HCT116 (cell line): Measurements from ENCODE around the gene KIFAP3. TPM values are rescaled to one million over a fixed set of nuclear protein-coding genes. Genes with fewer than 3 reads are reported as not detected.

Source experiments
- ATAC-seq: fragments of 200-7000 bp; cut with Tn5 transposase; 2 replicates; pipeline ENCODE4 v1.9.1; 2020; ENCODE audit warnings: mild to moderate bottlenecking, moderate library complexity
- BruUV-seq: library from RNA; stranded (reverse); fragments of 400-500 nt; replicated peaks from 2 replicates; lab custom pipeline; 2021; lab: Mats Ljungman, UMichigan
- CTCF ChIA-PET: fragments of 300-600 bp; sonication (Branson Sonifier 250); formaldehyde crosslinking; loops from one replicate; lab custom pipeline; 2021; ENCODE audit warnings: antibody characterized with exemption; lab: Charles Lee
- POLR2A ChIA-PET: fragments of 300-600, 350-600 bp; sonication (Branson Sonifier 250); formaldehyde crosslinking; loops from one replicate; lab custom pipeline; 2021; ENCODE audit warnings: antibody characterized with exemption; lab: Charles Lee
- RAD21 ChIA-PET, 2 experiments: fragments of 300-600 bp; sonication (Branson Sonifier 250); formaldehyde crosslinking; loops; one replicate each; lab custom pipeline; 2023; ENCODE audit warnings: low total read pairs in 2 of 2; ENCODE audit not compliant: uncharacterized antibody in 2 of 2, unreplicated experiment in 2 of 2, low non-redundant PET in 1 of 2; lab: Charles Lee
- DNase-seq: peaks from one replicate; pipeline ENCODE4 v3.0.0-alpha.2; 2010; ENCODE audit warnings: low read depth, low spot score
- H2AFZ ChIP-seq: fragments of 200-600 bp; shearing (Covaris generic), sonication (generic); 2 replicates; pipeline ENCODE4 v1.6.1; 2017; ENCODE audit warnings: low read depth, mixed run types, mixed read lengths, antibody characterized with exemption, low read length; ENCODE audit not compliant: poor library complexity, severe bottlenecking
- H3K27ac ChIP-seq: 2 replicates; pipeline ENCODE4 v1.5.1; 2012; ENCODE audit warnings: low read depth, low read length
- H3K27me3 ChIP-seq: fragments of 200-600 bp; sonication (generic); 2 replicates; pipeline ENCODE4 v1.6.1; 2016; ENCODE audit warnings: mixed run types, low read length, mixed read lengths; ENCODE audit not compliant: insufficient read depth
- H3K36me3 ChIP-seq, 2 experiments: fragments of 200-500 bp in 1 of 2; fragments of 200-600 bp in 1 of 2; sonication (Bioruptor generic) in 1 of 2; sonication (generic) in 1 of 2; 2 replicates each; pipeline versions ENCODE4 v1.5.1 to v1.6.1; 2014 to 2016; ENCODE audit warnings: low read length in 2 of 2, inconsistent platforms in 1 of 2, mixed read lengths in 1 of 2, mixed run types in 1 of 2; ENCODE audit not compliant: insufficient read depth in 2 of 2, control insufficient read depth in 1 of 2
- H3K4me1 ChIP-seq, 2 experiments: fragments of 200-600 bp in 1 of 2; sonication (generic) in 1 of 2; 2 replicates each; pipeline versions ENCODE4 v1.5.1 to v1.6.1; 2012 to 2017; ENCODE audit warnings: low read length in 2 of 2, inconsistent platforms in 1 of 2, mild to moderate bottlenecking in 1 of 2, mixed read lengths in 1 of 2, mixed run types in 1 of 2, moderate library complexity in 1 of 2; ENCODE audit not compliant: insufficient read depth in 2 of 2, control insufficient read depth in 1 of 2
- H3K4me2 ChIP-seq: fragments of 200-600 bp; sonication (generic); 2 replicates; pipeline ENCODE4 v1.6.1; 2017; ENCODE audit warnings: mixed run types, low read length, mixed read lengths
- H3K4me3 ChIP-seq, 2 experiments: fragments of 200-600 bp in 1 of 2; sonication (generic) in 1 of 2; replicated peaks in 1 of 2; 2 replicates each; pipeline ENCODE4 v1.5.1; 2011 to 2016; ENCODE audit warnings: low read length in 2 of 2, control low read depth in 1 of 2, low read depth in 1 of 2, mild to moderate bottlenecking in 1 of 2, mixed read lengths in 1 of 2, mixed run types in 1 of 2
- H3K79me2 ChIP-seq: fragments of 200-600 bp; sonication (generic); 2 replicates; pipeline ENCODE4 v1.6.1; 2017; ENCODE audit warnings: mild to moderate bottlenecking, mixed run types, low read length, moderate library complexity, mixed read lengths; ENCODE audit not compliant: insufficient read depth
- H3K9ac ChIP-seq: fragments of 200-600 bp; sonication (generic); 2 replicates; pipeline ENCODE4 v1.6.1; 2016; ENCODE audit warnings: low read length, mixed read lengths
- H3K9me2 ChIP-seq: fragments of 200-600 bp; sonication (generic), shearing (Covaris generic); 2 replicates; pipeline ENCODE4 v1.6.1; 2017; ENCODE audit warnings: mixed run types, mild to moderate bottlenecking, moderate library complexity; ENCODE audit not compliant: insufficient read depth
- H3K9me3 ChIP-seq, 2 experiments: fragments of 200-500 bp in 1 of 2; fragments of 200-600 bp in 1 of 2; sonication (Bioruptor generic) in 1 of 2; sonication (generic) in 1 of 2; 2 replicates each; pipeline ENCODE4 v1.6.1; 2014 to 2017; ENCODE audit warnings: low read length in 2 of 2, mixed read lengths in 2 of 2, inconsistent platforms in 1 of 2, low read depth in 1 of 2, mild to moderate bottlenecking in 1 of 2, mixed run types in 1 of 2, moderate library complexity in 1 of 2; ENCODE audit not compliant: control insufficient read depth in 1 of 2, insufficient read depth in 1 of 2
- H4K20me1 ChIP-seq: fragments of 200-600 bp; sonication (generic), shearing (Covaris generic); 2 replicates; pipeline ENCODE4 v1.6.1; 2017; ENCODE audit warnings: mixed run types, mild to moderate bottlenecking, moderate library complexity; ENCODE audit not compliant: insufficient read depth
- CBX3 ChIP-seq: IDR thresholded peaks from 2 replicates; pipeline ENCODE4 v1.6.1; 2012; ENCODE audit warnings: low read depth
- CEBPB ChIP-seq: IDR thresholded peaks from 2 replicates; pipeline ENCODE4 v1.6.1; 2012; ENCODE audit warnings: low read depth
- EGR1 ChIP-seq: IDR thresholded peaks from 2 replicates; pipeline ENCODE4 v1.6.1; 2012; ENCODE audit warnings: low read depth
- ELF1 ChIP-seq: IDR thresholded peaks from 2 replicates; pipeline ENCODE4 v1.6.1; 2012; ENCODE audit warnings: low read depth, borderline replicate concordance
- EZH2 ChIP-seq: fragments of 200-600 bp; sonication (generic); IDR thresholded peaks from 2 replicates; pipeline ENCODE4 v1.6.1; 2017; ENCODE audit warnings: antibody characterized with exemption, mixed run types
- EZH2phosphoT487 ChIP-seq: fragments of 200-600 bp; IDR thresholded peaks from 2 replicates; pipeline ENCODE4 v1.6.1; 2018; ENCODE audit warnings: antibody characterized with exemption, borderline replicate concordance
- FOSL1 ChIP-seq: IDR thresholded peaks from 2 replicates; pipeline ENCODE4 v1.6.1; 2012; ENCODE audit warnings: low read depth
- POLR2A ChIP-seq: IDR thresholded peaks from 2 replicates; pipeline ENCODE4 v1.7.0; 2011; ENCODE audit warnings: borderline replicate concordance; ENCODE audit not compliant: insufficient read depth, insufficient read length; ENCODE audit errors: extremely low read depth
- POLR2AphosphoS5 ChIP-seq: IDR thresholded peaks from 2 replicates; pipeline ENCODE4 v1.6.1; 2011; ENCODE audit warnings: mild to moderate bottlenecking, low read depth, low read length, moderate library complexity
- RAD21 ChIP-seq: IDR thresholded peaks from 2 replicates; pipeline ENCODE4 v1.6.1; 2012; ENCODE audit warnings: low read depth, mild to moderate bottlenecking
- SIN3A ChIP-seq: IDR thresholded peaks from 2 replicates; pipeline ENCODE4 v1.6.1; 2012; ENCODE audit warnings: low read depth
- SP1 ChIP-seq: IDR thresholded peaks from 2 replicates; pipeline ENCODE4 v1.6.1; 2012; ENCODE audit warnings: low read depth
- SRF ChIP-seq: IDR thresholded peaks from 2 replicates; pipeline ENCODE4 v1.6.1; 2012; ENCODE audit warnings: low read depth
- ZFX ChIP-seq: fragments of 450-650 bp; IDR thresholded peaks from 2 replicates; pipeline ENCODE4 v1.6.1; 2017
- intact Hi-C: fragments of 100-400 bp; cut with micrococcal nuclease; formaldehyde crosslinking; loops from 2 replicates; pipeline ENCODE4 v1.10.0; 2022
- total RNA-seq: library from RNA; stranded (reverse); gene quantifications from one replicate; pipeline ENCODE4 v1.2.1, GENCODE V29; 2021; ENCODE audit not compliant: unreplicated experiment
- TF ChIP-seq, protein P1 (sequence below): IDR thresholded peaks from 2 replicates; pipeline ENCODE4 v1.6.1; 2012; ENCODE audit warnings: low read depth
- TF ChIP-seq, protein P2 (sequence below): IDR thresholded peaks from 2 replicates; pipeline ENCODE4 v1.6.1; 2012
- TF ChIP-seq, protein P3 (sequence below): IDR thresholded peaks from 2 replicates; pipeline ENCODE4 v1.6.1; 2012
- TF ChIP-seq, protein P4 (sequence below): IDR thresholded peaks from 2 replicates; pipeline ENCODE4 v1.6.1; 2011; ENCODE audit warnings: mild to moderate bottlenecking, low read length, moderate library complexity; ENCODE audit not compliant: insufficient replicate concordance; ENCODE audit errors: extremely low read depth
- TF ChIP-seq, protein P5 (sequence below), 3 experiments: fragments of 200-600 bp in 1 of 3; sonication (generic) in 1 of 3; IDR thresholded peaks in 2 of 3; conservative IDR thresholded peaks in 1 of 3; 2 replicates each; pipeline ENCODE4 v1.5.1; 2012 to 2017; ENCODE audit warnings: low read depth in 2 of 3, low read length in 2 of 3, antibody characterized with exemption in 1 of 3, borderline replicate concordance in 1 of 3, control low read depth in 1 of 3, mild to moderate bottlenecking in 1 of 3, mixed read lengths in 1 of 3, mixed run types in 1 of 3, moderate library complexity in 1 of 3; ENCODE audit not compliant: insufficient read depth in 1 of 3

The KIFAP3 gene
- total RNA-seq, 1 experiment from 2014 or later, result 10.8 TPM

DNA sequence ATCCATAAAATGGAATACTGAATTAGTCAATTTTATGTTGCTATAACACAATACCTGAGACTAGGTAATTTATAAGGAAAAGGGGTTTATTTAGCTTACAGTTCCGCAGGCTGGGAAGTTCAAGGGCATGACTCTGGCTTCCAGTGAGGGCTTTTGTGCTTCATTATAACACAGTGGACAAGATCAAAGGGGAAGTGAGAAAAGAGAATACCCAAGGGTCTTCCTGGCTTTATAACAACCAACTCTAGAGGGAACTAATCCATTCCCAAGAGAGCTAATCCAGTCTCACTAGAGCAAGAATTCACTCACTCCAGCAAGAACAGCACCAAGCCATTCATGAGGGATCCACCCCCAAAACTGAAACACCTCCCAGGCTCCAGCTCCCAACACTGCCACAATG lies 3.1 kb downstream of the KIFAP3 start:
- H2AFZ ChIP-seq, result no peak overlapping the region
- DNase-seq, result no peak
- H3K27ac ChIP-seq, result no peak overlapping the region
- no peaks in the 10 kb centered on the region for H3K9me2 ChIP-seq
- no peak overlapping the region for H3K4me2 ChIP-seq
- H3K4me1 ChIP-seq, result peaks cover 9 to 19% of the 10 kb centered on the region in 2 experiments; a peak in 2 of 4 replicates
- no peak overlapping the region for H3K4me3 ChIP-seq
- no peaks in the 10 kb centered on the region for H3K27me3 ChIP-seq
- POLR2A ChIA-PET, result no interaction called here
- CTCF ChIA-PET, result no interaction called here
- intact Hi-C loops, result no loop called here
- H3K9ac ChIP-seq, result no peak overlapping the region
- no TSS peak for BruUV-seq
- TF ChIP-seq, protein P1, sequence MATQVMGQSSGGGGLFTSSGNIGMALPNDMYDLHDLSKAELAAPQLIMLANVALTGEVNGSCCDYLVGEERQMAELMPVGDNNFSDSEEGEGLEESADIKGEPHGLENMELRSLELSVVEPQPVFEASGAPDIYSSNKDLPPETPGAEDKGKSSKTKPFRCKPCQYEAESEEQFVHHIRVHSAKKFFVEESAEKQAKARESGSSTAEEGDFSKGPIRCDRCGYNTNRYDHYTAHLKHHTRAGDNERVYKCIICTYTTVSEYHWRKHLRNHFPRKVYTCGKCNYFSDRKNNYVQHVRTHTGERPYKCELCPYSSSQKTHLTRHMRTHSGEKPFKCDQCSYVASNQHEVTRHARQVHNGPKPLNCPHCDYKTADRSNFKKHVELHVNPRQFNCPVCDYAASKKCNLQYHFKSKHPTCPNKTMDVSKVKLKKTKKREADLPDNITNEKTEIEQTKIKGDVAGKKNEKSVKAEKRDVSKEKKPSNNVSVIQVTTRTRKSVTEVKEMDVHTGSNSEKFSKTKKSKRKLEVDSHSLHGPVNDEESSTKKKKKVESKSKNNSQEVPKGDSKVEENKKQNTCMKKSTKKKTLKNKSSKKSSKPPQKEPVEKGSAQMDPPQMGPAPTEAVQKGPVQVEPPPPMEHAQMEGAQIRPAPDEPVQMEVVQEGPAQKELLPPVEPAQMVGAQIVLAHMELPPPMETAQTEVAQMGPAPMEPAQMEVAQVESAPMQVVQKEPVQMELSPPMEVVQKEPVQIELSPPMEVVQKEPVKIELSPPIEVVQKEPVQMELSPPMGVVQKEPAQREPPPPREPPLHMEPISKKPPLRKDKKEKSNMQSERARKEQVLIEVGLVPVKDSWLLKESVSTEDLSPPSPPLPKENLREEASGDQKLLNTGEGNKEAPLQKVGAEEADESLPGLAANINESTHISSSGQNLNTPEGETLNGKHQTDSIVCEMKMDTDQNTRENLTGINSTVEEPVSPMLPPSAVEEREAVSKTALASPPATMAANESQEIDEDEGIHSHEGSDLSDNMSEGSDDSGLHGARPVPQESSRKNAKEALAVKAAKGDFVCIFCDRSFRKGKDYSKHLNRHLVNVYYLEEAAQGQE, result no peak
- TF ChIP-seq ELF1, result no peak
- TF ChIP-seq EZH2, result no peak
- no peak for TF ChIP-seq CEBPB
- no peak for TF ChIP-seq RAD21
- no peak for TF ChIP-seq EGR1
- no peak for TF ChIP-seq CBX3
- TF ChIP-seq, protein P2, sequence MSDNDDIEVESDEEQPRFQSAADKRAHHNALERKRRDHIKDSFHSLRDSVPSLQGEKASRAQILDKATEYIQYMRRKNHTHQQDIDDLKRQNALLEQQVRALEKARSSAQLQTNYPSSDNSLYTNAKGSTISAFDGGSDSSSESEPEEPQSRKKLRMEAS, result no peak
- TF ChIP-seq POLR2A, result no peak
- TF ChIP-seq EZH2phosphoT487, result no peak
- TF ChIP-seq, protein P3, sequence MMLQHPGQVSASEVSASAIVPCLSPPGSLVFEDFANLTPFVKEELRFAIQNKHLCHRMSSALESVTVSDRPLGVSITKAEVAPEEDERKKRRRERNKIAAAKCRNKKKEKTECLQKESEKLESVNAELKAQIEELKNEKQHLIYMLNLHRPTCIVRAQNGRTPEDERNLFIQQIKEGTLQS, result no peak
- TF ChIP-seq SP1, result no peak
- no peak for TF ChIP-seq SIN3A
- TF ChIP-seq, protein P4, sequence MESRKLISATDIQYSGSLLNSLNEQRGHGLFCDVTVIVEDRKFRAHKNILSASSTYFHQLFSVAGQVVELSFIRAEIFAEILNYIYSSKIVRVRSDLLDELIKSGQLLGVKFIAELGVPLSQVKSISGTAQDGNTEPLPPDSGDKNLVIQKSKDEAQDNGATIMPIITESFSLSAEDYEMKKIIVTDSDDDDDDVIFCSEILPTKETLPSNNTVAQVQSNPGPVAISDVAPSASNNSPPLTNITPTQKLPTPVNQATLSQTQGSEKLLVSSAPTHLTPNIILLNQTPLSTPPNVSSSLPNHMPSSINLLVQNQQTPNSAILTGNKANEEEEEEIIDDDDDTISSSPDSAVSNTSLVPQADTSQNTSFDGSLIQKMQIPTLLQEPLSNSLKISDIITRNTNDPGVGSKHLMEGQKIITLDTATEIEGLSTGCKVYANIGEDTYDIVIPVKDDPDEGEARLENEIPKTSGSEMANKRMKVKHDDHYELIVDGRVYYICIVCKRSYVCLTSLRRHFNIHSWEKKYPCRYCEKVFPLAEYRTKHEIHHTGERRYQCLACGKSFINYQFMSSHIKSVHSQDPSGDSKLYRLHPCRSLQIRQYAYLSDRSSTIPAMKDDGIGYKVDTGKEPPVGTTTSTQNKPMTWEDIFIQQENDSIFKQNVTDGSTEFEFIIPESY, result no peak
- TF ChIP-seq FOSL1, result no peak
- TF ChIP-seq POLR2AphosphoS5, result no peak
- no peak for TF ChIP-seq ZFX
- no peak for TF ChIP-seq SRF
- TF ChIP-seq, protein P5, sequence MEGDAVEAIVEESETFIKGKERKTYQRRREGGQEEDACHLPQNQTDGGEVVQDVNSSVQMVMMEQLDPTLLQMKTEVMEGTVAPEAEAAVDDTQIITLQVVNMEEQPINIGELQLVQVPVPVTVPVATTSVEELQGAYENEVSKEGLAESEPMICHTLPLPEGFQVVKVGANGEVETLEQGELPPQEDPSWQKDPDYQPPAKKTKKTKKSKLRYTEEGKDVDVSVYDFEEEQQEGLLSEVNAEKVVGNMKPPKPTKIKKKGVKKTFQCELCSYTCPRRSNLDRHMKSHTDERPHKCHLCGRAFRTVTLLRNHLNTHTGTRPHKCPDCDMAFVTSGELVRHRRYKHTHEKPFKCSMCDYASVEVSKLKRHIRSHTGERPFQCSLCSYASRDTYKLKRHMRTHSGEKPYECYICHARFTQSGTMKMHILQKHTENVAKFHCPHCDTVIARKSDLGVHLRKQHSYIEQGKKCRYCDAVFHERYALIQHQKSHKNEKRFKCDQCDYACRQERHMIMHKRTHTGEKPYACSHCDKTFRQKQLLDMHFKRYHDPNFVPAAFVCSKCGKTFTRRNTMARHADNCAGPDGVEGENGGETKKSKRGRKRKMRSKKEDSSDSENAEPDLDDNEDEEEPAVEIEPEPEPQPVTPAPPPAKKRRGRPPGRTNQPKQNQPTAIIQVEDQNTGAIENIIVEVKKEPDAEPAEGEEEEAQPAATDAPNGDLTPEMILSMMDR (IDR thresholded peaks at IDR 0.05 in 2 of 3, conservative IDR thresholded peaks at IDR 0.05 in 1 of 3; ENCODE audit: borderline replicate concordance in 1 of 3, insufficient read depth in 1 of 3, low read depth in 2 of 3, low read length in 2 of 3), result no peak
- TF ChIP-seq, all 23 proteins: peak for 0
- no peaks in the 10 kb centered on the region for H3K79me2 ChIP-seq
- RAD21 ChIA-PET, result no interaction called here
- no peaks in the 10 kb centered on the region for H3K9me3 ChIP-seq
- no peak for ATAC-seq
- no peaks in the 10 kb centered on the region for H3K36me3 ChIP-seq
- H4K20me1 ChIP-seq, result no peaks in the 10 kb centered on the region
